ENCODE measurements around the gene SEC22B.
"Not testable (repeated sequence)": the region's sequence is repeated elsewhere in the genome, so short reads cannot be mapped to it uniquely, and the experiment has no call there.

DNA sequence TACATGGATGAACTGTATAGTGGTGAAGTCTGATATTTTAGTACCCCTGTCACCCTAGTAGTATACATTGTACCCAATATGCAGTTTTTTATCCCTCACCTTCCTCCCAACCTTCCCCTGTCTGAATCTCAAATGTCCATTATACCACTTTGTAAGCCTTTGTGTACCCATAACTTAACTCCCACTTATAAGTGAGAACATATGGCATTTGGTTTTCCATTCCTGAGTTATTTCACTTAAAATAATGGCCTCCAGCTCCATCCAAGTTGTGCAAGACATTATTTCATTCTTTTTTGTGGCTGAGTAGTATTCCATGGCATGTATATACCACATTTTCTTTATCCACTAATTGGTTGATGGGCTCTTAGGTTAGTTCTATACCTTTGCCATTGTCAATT lies 42.4 kb downstream of the SEC22B start:
- not testable (repeated sequence) for TF ChIP-seq CTCF (IDR thresholded peaks at IDR 0.05); POLR2A (IDR thresholded peaks at IDR 0.05; ENCODE audit: low read depth); POLR2AphosphoS5 (IDR thresholded peaks at IDR 0.05); EP300 (IDR thresholded peaks at IDR 0.05)
